GM19324 (cell line): ENCODE results near the gene LYPD5.
"Not testable (repeated sequence)": the region's sequence is repeated elsewhere in the genome, so short reads cannot be mapped to it uniquely, and the experiment has no call there.

Experiments used
- ATAC-seq: cut with Tn5 transposase; IDR thresholded peaks from one replicate; pipeline ENCODE4 v1.9.1; 2021; ENCODE audit warnings: mild to moderate bottlenecking, moderate library complexity; ENCODE audit not compliant: unreplicated experiment, low FRiP score

Gene LYPD5

GRCh38 chr19:43802216-43802951, at the start of gene LYPD5:
Gene LYPD5 (minus strand): TSS chr19:43802447. CDS start chr19:43802380, 67 bp downstream.
- no peak for ATAC-seq

DNA sequence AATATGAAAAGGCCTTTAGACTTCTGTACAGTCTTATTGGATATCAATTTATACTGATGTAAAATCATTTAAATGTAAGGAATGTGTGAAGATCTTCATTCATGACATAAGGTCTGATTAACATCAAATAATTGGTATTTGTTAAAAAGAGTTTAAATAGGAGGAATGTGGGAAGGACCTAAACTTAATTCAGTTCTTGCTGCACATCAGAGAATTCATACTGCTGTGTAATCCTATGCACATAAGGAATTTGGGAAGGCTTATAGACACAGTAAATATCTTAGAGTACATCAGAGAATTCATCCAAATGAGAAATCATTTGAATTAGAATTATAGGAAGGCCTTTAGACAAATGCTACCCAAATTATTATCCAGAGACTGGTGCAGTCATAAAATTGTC, 46.6 kb upstream of the LYPD5 start:
- no peak for ATAC-seq

DNA sequence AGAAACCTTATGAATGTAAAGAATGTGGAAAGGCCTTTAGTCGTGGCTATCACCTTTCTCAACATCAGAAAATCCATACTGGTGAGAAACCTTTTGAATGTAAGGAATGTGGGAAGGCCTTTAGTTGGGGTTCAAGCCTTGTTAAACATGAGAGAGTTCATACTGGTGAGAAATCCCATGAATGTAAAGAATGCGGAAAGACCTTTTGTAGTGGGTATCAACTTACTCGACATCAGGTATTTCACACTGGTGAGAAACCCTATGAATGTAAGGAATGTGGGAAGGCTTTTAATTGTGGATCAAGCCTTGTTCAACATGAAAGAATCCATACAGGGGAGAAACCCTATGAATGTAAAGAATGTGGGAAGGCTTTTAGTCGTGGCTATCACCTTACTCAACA, 45.6 kb upstream of the LYPD5 start:
- no peak for ATAC-seq

DNA sequence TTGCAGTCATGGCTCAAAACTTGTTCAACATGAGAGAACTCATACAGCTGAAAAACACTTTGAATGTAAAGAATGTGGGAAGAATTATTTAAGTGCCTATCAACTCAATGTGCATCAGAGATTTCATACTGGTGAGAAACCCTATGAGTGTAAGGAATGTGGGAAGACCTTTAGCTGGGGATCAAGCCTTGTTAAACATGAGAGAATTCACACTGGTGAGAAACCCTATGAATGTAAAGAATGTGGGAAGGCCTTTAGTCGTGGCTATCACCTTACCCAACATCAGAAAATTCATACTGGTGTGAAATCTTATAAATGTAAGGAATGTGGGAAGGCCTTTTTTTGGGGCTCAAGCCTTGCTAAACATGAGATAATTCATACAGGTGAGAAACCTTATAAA, 45.0 kb upstream of the LYPD5 start:
- ATAC-seq = no peak

- no peak for ATAC-seq
Measured at GRCh38 chr19:43842007-43842406, 39.8 kb upstream of the LYPD5 start.

DNA sequence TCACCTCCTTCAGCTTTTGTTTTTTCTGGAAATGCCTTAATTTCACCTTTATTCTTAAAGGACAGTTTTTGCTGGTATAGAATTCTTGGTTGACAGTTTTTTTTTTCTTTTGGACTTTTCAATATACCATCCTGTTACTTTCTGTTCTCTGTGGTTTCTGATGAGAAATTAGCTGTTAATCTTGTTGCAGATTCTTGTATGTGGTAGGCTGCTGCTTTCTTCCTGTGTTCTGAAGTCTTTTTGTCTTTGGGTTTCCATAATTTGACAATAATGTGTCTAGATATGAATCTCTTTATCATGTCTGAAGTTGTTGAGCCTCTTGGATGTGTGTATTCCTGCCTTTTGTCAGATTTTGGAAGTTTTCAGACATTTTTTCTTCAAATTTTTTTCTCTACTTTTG, 36.9 kb upstream of the LYPD5 start:
- no peak for ATAC-seq

DNA sequence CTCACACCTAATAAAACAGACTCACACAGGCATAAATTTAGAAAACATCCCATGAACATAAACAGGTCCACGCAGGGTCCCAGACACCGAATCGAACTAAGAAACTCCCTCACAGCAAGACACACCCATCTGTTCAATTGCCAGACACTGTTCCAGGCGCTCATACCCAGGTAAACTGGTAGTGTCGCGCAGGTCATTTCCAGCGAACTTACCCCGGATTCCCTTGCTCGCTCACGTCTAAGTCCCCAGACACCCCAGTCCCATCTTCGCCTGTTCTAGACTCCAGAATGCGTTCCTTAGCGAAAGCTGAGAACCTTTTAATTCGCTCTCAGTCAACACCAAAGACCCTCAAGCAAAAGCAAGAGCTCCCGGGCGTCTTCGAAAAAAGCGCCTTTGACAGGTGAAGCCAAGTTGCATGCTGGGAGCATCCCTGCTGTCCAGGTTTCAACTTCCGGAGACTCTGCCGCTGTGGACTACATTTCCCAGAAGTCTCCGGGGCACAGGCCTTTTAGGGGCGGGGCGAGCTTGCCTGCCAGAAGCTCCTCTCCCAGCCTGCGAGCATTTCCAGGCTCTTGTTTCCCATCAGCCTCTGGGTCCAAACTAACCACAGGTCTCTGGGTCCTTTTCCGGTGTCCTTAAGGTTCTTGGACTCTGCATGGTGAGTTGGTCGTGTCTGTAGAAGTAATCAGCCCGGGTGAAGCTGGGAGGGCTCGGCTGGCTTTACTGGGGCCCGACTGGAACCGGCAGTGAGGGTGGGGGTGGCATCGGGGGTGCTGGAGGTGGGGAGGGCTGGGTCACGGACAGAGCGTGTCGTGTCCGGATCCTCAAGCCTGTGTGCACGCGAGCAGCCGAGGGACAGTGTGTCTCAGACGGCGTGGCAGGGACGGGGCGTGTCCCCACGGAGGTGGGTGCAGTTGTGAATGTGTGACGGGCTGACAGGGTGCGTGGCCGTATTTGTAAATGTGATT, 24.8 kb upstream of the LYPD5 start, which contains the start of gene ZNF283:
ZNF283 (plus strand) TSS at position 535 of the 968 bp plus-strand sequence. CDS start 6,184 bp downstream, outside the sequence.
- peak; percentile 80 for ATAC-seq

- ATAC-seq = not testable (repeated sequence)
Measured at GRCh38 chr19:43824572-43824971, 22.3 kb upstream of the LYPD5 start.

GRCh38 chr19:43823856-43824255, 21.6 kb upstream of the LYPD5 start:
- not testable (repeated sequence) for ATAC-seq

- no peak for ATAC-seq
Measured at GRCh38 chr19:43820884-43821215, 18.6 kb upstream of the LYPD5 start.

- no peak for ATAC-seq
Measured at GRCh38 chr19:43820098-43820883, 18.0 kb upstream of the LYPD5 start.

- ATAC-seq = no peak
Measured at GRCh38 chr19:43818500-43818899, 16.3 kb upstream of the LYPD5 start.

DNA sequence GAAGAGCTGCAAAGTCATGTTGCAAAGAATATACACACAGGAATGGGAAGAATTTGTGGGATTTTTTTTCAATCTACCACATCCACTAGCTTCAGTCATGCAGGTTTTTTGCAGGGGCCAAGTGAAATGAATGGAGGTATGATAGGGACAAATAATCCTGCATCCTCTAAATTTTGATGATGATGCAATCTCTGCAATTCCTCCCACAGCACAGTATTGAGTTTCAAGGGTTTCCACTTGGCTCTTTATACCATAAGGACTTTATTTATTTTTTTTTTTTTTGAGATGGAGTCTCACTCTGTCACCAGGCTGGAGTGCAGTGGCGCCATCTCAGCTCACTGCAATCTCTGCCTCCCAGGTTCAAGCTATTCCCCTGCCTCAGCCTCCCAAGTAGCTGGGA, 15.2 kb upstream of the LYPD5 start:
- ATAC-seq = not testable (repeated sequence)

- no peak for ATAC-seq
Measured at GRCh38 chr19:43814663-43815352, 12.6 kb upstream of the LYPD5 start.

- ATAC-seq = no peak
Measured at GRCh38 chr19:43812688-43813087, 10.4 kb upstream of the LYPD5 start.

DNA sequence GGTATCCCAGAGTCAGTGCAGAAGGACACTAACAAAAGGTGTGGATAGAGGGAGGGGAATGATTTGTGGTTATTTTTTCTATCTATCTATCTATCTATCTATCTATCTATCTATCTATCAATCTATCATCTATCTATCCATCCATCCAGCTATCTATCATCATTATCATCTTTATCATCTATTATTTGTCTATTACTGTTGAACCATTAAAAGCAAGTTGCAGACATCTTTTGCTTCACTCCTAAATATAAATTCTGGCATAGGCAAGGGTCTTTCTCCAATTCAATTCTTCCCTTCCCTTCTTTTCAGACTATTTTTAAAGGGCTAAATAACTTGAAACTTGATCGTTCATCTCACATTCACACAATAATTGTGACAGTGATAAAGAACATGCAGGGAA, 10.0 kb upstream of the LYPD5 start:
- ATAC-seq = no peak

DNA sequence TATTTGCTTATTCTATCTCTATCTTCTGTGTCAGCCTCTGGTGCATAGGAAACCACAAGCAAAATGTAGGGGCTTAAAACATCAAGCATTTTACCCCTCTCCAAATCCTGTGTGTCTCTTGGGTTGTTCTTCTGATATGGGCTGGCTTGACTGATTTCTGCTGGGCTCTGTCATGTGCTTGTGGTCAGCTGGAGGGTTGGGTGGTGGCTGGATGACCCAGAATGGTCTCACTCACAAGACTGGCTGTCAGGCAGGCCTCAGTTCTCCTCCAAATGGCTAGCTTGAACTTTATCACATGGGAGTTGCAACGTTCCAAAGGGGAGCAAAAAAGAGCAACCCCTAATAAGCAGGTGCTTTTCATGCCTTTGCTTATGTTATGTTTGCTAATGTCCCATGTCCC, 9.6 kb upstream of the LYPD5 start:
- no peak for ATAC-seq

- ATAC-seq = no peak
Measured at GRCh38 chr19:43809762-43810696, 7.8 kb upstream of the LYPD5 start.

GRCh38 chr19:43807651-43808050, 5.4 kb upstream of the LYPD5 start:
- no peak for ATAC-seq
